ENCODE measurements around the gene POLE3.

The POLE3 gene, protein sequence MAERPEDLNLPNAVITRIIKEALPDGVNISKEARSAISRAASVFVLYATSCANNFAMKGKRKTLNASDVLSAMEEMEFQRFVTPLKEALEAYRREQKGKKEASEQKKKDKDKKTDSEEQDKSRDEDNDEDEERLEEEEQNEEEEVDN

DNA sequence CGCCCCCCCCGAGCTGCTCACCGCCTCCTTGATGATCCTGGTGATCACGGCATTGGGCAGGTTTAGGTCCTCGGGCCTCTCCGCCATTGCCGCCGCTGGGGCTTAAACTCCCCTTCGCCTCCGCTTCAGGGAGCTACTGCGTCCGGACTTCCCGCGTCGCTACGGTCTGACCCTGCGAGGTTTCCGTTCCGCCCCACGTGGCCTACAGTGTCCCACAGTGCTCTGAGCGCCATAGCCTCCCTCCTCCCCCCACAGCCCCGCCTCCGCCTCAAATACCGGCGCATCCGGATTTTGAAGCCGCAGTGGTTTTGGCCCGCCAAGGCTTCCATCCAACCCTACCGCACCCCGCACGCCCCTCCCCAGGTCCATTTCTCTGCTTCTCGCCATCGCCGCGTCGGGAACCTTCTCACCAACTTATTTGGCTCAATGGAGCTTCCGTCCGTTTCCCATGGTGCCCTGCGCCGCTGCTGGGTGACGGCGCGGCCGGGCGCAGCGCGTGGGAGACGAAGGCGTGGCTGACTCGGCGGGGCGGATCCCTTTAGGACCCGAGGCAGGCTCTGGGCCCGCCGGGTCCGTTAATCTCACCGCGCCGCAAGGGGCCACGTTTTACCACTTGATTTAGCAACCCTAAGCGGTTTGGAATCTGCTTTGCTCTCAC lies at the start of gene POLE3, which contains the start of gene C9orf43:
Gene POLE3 (minus strand): TSS at position 469 of the 658 bp plus-strand sequence. CDS start 382 bp downstream, at position 87.
Gene C9orf43 (plus strand): TSS at position 541 of the 658 bp plus-strand sequence. CDS start 2,747 bp downstream, outside the sequence.
- DNase-seq (ENCODE audit: extremely low read depth, low read depth) = peak; percentile 81
- TF ChIP-seq, protein P1, sequence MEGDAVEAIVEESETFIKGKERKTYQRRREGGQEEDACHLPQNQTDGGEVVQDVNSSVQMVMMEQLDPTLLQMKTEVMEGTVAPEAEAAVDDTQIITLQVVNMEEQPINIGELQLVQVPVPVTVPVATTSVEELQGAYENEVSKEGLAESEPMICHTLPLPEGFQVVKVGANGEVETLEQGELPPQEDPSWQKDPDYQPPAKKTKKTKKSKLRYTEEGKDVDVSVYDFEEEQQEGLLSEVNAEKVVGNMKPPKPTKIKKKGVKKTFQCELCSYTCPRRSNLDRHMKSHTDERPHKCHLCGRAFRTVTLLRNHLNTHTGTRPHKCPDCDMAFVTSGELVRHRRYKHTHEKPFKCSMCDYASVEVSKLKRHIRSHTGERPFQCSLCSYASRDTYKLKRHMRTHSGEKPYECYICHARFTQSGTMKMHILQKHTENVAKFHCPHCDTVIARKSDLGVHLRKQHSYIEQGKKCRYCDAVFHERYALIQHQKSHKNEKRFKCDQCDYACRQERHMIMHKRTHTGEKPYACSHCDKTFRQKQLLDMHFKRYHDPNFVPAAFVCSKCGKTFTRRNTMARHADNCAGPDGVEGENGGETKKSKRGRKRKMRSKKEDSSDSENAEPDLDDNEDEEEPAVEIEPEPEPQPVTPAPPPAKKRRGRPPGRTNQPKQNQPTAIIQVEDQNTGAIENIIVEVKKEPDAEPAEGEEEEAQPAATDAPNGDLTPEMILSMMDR (IDR thresholded peaks at IDR 0.05; ENCODE audit: low read depth, low read length) = no peak; the same call in 1 of the 2 replicates

DNA sequence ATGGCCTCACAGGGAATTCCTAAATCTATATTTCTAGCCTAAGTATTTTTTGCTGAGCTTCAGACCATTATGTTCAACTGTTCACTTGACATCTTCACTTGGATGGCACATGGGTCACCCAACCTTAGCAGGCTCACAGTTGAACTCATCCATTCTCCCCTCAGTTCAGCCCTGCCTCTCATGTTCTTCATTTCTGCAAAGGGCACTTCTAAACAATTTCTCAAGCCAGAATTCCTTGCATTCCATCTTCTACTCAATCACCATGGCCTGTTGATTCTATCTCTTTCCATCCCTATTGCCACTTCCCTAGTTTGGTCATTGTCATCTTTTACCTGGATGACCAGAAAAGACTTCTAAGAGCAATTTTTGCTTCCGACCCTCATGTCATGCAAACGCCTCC lies 45.8 kb upstream of the POLE3 start:
- TF ChIP-seq, protein P1 (IDR thresholded peaks at IDR 0.05; ENCODE audit: low read depth, low read length) = no peak
- no peak for DNase-seq (ENCODE audit: extremely low read depth, low read depth)

DNA sequence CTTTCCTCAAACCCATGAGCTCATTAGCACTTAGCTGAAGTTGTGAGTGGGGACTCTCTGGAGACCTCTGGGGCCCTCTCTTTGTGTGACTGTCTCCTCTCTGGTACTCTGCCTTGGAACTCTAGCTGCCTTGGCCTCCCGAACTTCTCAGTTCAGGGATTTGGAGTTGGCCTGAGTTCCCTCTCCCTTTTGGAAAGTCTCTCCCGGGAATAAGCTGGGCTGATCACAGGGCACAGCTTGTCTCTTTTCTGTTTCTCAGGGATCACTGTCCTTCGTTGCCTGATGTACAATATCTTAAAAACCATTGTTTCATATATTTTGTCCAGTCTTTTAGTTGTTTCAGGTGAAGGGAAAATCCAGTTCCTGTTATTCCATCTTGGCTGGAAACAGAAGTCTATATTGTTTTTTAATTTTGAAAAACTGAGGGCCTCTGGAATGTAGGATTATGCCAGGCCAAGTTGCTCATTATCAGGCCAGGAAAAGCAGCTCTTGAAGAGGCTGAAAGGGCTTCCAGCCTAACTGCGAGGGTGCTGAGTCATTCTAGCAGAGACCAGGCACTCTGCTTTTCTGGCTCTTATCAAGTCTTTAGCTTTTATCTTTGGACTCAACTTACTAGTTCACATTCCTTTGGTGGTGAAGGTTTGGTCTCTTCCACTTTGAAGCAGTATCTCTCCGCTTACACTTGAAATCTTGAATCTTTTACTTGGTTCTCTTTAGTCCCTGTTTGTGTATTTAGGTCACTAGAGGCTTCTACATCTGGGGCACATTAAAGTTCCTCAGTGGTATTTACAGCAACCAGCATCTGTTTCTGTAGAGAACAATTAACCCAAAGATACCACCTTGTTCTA lies 44.7 kb upstream of the POLE3 start:
- TF ChIP-seq, protein P1 (IDR thresholded peaks at IDR 0.05; ENCODE audit: low read depth, low read length) = no peak
- peak; percentile 67 for DNase-seq (ENCODE audit: extremely low read depth, low read depth)

DNA sequence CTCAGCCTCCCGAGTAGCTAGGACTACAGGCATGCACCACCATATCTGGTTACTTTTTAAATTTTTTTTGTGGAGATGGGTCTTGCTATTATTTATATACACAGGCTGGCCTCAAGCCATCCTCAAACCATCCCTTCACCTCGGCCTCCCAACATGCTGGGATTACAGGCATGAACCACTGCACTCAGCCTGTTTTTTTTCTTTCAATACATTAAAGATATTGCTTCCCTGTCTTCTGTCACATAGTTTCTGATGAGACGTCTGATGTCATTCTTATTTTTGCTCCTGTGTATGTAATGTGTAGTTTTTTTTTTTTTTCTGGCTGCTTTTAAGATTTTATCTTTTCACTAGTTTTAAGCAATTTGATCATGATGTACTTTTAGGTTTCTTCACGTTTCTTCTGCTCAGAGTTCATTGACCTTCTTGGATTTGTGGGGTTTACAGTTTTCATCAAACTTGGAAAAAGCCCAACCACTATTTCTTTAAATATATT lies 41.7 kb upstream of the POLE3 start:
- TF ChIP-seq, protein P1 (IDR thresholded peaks at IDR 0.05; ENCODE audit: low read depth, low read length) = no peak
- DNase-seq (ENCODE audit: extremely low read depth, low read depth) = no peak

DNA sequence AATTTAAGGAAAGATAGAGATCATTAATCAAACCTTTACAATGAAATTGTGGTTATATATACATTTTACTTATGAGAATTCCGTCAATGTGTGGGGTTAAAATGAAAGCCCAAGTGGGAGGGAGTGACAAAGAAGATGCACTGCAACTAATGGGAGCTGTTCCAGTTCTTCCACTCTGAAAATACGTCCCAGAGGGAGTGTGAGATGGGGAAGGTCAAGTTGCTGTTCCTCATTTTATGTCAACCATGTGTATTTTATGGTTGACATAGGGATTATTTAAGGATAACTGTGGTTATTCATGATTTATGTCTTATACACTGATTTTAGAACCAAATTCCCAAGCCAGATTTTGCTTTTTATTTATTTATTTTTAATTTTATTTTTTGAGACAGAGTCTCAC lies 38.9 kb upstream of the POLE3 start:
- no peak for DNase-seq (ENCODE audit: extremely low read depth, low read depth)
- TF ChIP-seq, protein P1 (IDR thresholded peaks at IDR 0.05; ENCODE audit: low read depth, low read length) = no peak

DNA sequence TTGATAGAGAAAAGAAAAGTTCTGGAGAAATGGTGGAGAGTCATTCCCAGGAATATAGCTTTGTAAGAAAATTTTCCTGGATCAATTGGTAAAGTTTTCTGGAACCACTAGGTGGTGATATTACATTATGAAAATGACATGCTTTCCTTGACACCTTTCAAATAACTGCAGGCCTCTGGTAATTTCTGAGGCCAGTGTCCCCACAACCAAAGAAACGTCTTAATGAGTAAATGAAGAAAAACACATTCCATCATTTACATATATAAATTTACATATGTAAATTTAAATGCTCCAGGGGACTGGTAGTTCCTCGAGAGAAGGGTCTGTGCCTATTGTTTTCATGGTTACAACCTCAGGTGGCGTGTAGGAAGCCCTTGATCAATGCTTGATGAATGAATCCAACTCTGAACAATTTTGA lies 35.9 kb upstream of the POLE3 start:
- DNase-seq (ENCODE audit: extremely low read depth, low read depth) = no peak
- TF ChIP-seq, protein P1 (IDR thresholded peaks at IDR 0.05; ENCODE audit: low read depth, low read length) = peak; percentile 45
